ENCODE results near the gene TMTC3.

DNA sequence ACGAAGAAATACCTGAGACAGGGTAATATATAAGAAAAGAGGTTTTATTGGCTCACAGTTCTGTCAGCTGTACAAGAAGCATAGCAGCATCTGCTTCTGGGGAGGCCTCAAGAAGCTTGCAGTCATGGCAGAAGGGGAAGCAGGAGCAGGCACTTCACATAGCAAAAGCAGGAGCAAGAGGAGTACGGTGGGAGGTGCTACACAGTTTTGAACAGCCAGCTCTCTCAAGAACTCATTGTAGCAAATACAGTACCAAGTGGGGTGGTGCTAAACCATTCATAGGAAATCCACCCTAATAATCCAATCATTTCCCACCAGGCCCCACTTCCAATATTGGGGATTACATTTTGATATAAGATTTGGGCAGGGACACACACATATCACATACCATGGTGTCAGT is 8.0 kb downstream of the TMTC3 start:
- TF ChIP-seq, protein P1, sequence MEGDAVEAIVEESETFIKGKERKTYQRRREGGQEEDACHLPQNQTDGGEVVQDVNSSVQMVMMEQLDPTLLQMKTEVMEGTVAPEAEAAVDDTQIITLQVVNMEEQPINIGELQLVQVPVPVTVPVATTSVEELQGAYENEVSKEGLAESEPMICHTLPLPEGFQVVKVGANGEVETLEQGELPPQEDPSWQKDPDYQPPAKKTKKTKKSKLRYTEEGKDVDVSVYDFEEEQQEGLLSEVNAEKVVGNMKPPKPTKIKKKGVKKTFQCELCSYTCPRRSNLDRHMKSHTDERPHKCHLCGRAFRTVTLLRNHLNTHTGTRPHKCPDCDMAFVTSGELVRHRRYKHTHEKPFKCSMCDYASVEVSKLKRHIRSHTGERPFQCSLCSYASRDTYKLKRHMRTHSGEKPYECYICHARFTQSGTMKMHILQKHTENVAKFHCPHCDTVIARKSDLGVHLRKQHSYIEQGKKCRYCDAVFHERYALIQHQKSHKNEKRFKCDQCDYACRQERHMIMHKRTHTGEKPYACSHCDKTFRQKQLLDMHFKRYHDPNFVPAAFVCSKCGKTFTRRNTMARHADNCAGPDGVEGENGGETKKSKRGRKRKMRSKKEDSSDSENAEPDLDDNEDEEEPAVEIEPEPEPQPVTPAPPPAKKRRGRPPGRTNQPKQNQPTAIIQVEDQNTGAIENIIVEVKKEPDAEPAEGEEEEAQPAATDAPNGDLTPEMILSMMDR (IDR thresholded peaks at IDR 0.05), result no peak
- TF ChIP-seq POLR2A (IDR thresholded peaks at IDR 0.05), result no peak
